CD4-positive, alpha-beta T cell treated with Interferon alpha-2 for 1 hour (primary cell): ENCODE results near the gene OR51M1.
"Not testable (repeated sequence)": the region's sequence is repeated elsewhere in the genome, so short reads cannot be mapped to it uniquely, and the experiment has no call there.

Experiments
- DNase-seq, 2 donors: peaks; one replicate each; pipeline ENCODE4 v3.0.0-alpha.2; 2020 to 2022

OR51M1 gene, protein sequence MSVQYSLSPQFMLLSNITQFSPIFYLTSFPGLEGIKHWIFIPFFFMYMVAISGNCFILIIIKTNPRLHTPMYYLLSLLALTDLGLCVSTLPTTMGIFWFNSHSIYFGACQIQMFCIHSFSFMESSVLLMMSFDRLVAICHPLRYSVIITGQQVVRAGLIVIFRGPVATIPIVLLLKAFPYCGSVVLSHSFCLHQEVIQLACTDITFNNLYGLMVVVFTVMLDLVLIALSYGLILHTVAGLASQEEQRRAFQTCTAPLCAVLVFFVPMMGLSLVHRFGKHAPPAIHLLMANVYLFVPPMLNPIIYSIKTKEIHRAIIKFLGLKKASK

DNA sequence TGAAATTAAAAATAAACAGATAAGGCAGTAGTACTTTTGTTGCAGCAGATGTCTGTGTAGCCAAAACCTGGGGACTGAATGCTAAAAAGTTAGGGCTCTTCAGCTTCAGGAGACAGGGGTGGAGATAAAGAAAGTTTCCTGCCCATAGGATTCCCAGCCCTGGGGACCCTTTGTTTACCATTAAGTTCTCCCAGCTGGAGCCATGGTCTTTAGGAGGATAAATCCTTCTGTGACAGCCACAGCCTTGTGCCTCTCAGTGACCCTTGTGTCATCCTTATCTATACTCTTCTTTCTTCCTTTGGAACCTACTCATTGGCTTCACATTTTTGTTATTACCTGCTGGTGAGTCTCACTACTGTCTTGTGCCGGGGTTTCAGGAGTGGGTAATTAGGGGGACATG, at the start of gene OR51M1:
Gene OR51M1 (plus strand): TSS at position 237 of the 400 bp plus-strand sequence. CDS start 5,587 bp downstream, outside the sequence.
- no peak for DNase-seq

DNA sequence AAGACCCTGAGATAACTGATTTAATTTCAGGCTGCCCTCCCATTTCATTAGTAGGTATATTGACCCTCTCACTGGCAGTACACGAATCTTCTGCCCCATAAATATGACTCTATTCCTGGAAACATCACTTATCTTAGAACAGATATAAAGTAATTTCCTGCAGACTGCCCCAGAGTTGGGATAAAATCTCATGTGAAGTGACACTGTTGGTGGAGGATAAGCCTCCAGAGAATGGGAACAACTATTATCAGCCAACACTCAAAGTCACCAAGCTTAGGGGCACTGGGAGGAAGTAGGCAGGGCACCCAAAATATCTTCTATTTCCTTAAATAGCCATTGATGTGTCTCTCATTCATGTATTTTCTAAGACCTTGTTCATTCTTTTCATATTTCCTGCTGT, 48.4 kb upstream of the OR51M1 start:
- DNase-seq: no peak

DNA sequence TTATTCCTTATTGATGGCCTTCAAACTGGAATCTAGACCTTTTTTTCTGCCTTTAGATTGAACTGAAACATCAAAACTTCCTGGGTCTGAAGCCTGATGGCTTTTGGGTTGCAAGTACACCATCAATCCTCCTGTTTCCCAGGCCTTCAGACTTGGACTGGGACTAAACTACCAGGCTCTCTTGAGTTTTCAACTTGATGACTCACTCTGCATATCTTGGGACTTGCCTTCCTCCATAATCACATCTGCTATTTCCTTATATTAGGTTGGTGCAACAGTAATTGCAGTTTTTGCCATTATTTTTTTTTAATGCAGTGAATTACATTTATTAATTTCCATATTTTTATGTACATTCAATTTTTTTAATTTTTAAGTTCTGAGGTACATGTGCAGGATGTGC, 47.3 kb upstream of the OR51M1 start:
- DNase-seq: no peak

DNA sequence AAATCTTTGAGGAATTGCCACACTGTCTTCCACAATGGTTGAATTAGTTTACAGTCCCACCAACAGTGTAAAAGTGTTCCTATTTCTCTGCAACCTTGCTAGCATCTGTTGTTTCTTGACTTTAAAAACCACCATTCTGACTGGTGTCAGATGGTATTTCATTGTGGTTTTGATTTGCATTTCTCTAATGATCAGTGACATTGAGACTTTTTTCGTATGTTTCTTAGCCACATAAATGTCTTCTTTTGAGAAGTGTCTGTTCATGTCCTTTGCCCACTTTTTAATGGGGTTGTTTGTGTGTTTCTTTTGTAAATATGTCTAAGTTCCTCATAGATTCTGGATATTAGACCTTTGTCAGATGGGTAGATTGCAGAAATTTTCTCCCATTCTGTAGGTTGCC, 46.4 kb upstream of the OR51M1 start:
- DNase-seq: not testable (repeated sequence)

DNA sequence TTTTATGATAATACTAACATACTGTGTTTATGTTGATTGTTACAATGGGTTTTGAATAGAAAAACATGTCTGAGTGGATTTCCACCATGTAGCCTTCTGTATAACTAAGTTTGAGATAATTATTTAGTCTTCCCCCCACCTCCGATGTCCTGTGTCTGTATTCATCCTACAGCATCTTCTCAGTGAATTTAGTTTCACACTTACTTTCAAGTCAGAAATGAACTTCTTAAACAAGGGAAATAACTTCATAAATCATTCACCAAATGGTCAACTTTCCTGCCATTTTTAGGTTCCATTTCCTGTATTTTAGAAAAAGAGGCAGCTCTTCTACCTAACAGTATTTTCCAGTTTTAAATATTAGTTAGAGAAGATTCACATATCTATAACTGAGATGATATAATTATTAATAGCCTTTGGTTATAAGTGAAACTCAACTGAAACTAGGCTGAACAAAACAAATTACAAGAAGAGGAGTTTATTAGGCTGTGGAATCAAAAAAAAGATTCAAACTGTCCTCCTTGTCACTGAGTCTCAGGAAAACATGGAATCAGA, 43.8 kb upstream of the OR51M1 start:
- DNase-seq: no peak

DNA sequence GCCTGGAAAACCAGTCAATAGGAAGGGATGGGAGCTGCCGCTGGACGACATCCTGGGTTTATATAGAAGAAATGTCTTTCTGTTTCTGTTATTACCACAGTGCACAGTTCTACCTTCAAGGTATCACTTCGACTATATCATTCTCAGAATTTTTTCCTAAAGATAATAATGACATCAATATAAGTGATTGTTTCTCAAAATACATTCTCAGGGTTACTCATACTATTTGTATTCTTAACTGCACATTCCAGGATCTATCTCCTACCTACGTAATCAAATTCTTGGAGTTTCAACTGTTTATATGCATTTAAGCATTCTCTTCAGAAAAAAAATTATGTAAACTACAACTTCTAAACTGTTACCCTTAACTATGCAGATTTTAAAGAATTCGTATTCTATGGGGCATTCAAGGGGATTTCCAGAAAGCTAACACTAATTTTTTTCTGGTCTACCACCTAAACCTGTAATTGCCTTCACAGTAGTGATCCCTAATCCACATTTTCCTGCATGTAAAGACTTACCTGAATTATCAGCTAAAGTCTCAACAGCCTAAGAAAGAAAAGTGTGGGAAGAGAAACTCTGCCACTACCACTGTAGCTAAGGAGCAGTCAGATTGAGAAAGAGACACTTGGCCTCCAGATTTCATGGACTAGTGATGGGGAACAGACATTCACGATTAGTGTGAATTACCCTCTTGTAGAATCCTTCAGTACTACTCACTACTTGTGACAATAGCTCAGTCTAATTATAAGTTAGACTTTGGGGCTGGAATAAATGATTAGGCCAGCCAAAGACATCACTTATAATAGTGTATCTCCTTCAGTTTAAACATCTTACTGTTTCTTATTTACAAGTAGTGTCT, 39.9 kb upstream of the OR51M1 start, which contains the start of gene OR51B5:
Gene OR51B5 (minus strand): TSS at position 51 of the 862 bp plus-strand sequence. CDS start 0 bp downstream, at position 51.
- no peak for DNase-seq

DNA sequence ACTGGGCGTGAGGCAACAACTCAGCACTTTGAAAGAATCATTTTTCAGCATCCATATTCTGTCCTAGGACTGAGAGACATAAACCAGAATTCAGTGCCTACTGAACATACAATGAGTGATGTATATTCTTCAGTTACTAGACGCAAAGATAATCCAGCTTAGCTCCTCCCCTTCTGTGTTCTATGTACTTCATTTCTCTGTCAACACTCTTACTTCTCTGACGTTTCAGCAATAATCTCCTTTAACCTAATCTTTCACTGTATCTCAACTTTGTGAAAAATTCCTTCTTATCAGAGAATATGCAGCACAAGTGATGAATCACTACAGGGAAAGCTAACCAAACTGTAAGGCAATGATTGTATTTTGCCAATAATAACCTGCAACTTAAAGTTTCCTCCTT, 37.8 kb upstream of the OR51M1 start:
- no peak for DNase-seq

DNA sequence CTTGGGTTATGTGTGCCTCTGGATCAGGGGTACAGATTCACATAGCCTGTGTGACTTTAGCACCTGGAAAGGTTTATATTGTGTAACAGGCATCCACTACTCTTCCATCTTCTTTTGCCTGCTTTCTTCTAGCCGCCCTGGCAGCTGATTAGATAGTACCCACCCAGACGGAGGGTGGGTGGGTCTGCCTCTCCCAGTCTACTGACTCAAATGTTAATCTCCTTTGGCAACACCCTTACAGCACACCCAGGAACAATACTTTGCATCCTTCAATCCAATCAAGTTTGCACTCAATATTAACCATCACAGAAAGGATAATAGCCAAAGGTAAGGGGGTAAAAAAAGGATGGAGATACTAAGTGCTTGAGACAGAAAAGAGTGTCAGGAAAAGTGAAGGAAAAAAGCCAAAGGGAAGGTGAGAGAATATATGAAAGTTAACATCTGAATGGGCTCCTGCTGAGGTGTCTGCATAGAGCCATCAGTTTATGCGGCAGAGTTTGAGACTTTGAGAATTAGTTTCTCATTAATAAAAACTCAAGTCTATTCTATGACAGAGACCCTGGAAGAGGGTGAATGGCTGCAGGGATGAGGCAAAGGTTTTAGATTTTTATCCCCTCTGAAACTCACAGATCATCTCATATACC, 34.9 kb upstream of the OR51M1 start:
- DNase-seq: no peak

DNA sequence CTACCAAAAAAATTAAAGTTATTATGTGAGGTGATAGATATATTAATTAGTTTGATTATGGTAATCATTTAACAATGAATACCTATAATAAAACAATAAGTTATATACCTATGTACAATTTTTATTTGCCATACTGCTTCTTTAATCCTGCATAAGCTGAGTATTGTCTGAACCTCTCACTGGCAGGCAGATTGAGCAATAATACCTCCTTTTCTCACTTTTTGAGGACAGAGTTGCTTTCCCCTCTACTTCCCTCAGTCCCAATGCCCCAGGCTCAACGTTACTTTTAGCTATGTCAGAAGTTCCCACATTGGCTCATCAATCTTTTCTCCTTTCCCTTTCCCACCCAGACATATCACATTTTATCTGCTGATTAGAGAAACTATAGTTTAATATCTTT, 34.1 kb upstream of the OR51M1 start:
- no peak for DNase-seq

DNA sequence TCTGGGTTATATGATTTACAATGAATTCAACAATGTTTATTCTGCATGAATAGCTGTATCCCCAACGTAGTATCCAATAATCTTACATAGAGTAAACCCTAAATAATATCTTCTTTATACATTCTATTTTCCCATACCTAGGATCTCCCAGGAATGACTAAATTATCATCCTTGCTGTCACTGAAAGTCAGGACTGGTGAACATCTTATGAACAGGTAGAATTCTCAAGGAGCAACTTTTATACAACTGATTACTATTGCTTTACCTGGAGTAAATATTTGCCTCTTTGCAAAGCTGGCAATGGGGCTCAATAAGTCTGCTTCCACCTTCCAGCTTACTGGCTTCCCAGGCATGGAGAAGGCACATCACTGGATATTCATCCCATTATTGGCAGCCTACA, 32.4 kb upstream of the OR51M1 start, which contains the start of gene OR51B6:
Gene OR51B6 (plus strand): TSS at position 301 of the 400 bp plus-strand sequence. CDS start 0 bp downstream, at position 301.
- no peak for DNase-seq

DNA sequence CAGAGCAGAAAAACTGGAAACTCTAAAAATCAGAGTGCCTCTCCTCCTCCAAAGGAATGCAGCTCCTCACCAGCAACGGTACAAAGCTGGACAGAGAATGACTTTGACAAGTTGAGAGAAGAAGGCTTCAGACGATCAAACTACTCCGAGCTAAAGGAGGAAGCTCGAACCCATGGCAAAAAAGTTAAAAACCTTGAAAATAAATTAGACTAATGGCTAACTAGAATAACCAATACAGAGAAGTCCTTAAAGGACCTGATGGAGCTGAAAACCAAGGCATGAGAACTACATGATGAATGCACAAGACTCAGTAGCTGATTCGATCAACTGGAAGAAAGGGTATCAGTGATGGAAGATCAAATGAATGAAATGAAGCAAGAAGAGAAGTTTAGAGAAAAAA, 27.6 kb upstream of the OR51M1 start:
- not testable (repeated sequence) for DNase-seq

DNA sequence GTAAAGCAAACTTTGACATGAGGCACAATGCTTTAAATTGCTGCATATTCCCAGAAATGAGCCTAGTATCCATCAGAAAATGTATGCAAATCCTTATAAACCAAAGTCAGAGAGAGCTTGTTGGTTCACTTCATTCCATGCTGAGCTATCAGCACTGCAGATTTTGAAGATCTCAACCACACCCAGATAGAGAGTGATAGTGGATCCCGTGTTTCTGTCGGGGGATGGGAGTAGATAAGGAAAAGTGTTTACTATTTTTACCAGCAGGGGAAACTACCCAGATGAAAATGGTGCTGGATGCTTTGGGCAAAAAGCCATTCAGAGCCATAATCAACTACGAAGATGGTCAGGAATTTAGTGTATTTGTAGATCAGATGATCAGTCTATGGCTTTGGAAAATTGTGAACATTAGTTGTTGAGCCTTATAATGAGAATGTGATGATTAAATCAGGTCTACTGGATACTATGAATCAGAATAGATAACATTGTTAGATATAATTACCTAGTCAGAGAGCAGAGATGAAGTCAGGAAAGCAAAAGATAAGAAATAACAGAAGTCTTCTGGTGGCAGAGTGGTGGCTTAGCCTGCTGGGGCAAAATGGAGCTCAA, 21.5 kb upstream of the OR51M1 start:
- no peak for DNase-seq

DNA sequence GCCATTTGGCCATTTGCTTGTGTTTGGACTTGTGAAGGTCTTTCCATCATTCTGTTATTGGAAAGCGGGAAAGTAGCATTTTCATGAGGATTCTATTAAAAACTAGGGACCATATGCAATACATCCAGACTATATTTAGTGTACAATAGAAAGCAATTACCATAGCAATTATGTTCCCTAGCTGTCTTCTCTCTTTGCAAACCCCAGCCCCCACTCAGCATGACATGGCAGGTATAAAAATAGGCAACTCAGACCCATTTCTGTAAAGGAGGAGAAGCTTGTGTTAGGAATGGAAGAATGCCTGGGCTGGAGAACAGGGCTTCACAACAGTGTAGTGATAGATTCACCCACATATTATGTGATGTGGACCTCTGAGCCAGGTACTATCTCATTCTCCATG, 19.9 kb upstream of the OR51M1 start:
- no peak for DNase-seq

DNA sequence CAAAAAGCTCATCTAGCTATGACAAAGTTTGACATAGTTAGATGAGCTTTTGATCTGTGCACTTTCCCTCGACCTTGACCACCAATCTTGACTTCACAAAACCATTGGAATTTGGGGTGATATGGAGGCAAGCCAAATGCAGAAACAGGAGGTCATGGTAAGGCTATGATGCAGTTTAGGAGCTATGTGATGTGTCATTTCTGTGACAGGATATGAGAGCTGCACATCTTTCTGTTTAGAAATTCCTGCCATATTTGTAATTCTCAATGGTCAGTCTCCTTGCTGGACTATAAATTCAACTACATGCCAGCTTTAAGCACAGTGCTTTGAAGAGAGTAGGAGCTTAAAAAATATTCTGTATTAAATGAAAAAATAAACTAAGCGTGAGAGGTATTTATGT, 19.4 kb upstream of the OR51M1 start:
- no peak for DNase-seq

DNA sequence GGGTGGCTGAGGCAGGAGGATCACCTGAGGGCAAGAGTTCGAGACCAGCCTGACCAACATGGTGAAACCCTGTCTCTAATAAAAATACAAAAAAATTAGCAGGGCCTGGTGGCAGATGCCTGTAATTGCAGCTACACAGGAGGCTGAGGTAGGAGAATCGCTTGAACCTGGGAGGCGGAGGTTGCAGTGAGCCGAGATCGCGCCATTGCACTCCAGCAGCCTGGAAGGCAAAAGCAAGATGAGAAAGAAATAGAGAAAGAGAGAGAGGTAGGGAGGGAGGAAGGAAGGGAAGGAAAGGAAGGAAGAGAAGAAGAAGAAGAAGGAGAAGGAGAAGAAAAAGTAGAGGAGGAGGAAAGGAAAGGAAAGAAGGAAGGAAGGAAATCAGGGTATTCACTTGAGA, 17.2 kb upstream of the OR51M1 start:
- DNase-seq: not testable (repeated sequence)

DNA sequence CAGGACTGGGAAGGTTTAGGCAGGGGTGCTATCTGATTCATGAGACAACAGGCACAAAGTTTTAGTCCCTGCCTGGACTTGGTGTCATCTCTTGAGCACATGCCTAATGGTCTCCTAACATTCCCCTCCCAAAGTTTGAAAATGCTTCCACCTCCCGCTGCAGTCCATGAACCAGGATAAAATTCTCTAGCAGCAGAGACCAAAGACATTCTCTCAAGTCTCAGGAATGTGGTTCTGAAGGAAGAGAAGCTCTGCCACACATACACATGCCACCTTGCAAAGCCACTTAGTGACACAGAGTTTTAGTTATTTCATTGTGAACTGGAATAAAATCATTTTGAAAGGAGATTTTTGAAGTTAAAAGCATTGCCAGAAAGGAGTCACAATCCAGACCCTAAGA, 16.8 kb upstream of the OR51M1 start:
- no peak for DNase-seq

DNA sequence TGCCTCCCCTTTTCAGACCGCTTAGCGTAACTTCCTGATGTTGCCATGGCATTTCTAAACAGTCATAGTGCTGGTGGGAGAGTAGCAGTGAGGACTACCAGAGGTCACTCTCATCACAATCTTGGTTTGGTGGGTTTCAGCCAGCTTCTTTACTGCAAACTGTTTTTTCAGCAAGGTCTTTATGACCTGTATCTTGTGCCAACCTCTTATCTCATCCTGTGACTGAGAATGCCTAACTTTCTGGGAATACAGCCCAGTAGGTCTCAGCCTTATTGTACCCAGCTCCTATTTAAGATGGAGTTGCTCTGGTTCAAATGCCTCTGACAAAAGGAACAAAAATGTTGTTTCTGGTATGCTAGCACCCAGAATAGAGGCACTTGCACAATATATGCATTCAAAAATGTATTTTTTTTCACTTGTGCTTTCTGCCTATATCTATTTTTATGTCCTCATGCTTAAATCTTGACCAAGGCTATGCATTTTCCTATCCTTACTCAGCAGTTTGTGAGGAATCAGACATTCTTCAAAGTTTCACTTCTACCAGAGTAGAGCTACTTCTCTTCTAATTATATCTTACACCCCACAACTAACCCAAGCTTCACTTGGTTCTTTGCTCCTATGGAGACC, 16.1 kb upstream of the OR51M1 start:
- DNase-seq: no peak

DNA sequence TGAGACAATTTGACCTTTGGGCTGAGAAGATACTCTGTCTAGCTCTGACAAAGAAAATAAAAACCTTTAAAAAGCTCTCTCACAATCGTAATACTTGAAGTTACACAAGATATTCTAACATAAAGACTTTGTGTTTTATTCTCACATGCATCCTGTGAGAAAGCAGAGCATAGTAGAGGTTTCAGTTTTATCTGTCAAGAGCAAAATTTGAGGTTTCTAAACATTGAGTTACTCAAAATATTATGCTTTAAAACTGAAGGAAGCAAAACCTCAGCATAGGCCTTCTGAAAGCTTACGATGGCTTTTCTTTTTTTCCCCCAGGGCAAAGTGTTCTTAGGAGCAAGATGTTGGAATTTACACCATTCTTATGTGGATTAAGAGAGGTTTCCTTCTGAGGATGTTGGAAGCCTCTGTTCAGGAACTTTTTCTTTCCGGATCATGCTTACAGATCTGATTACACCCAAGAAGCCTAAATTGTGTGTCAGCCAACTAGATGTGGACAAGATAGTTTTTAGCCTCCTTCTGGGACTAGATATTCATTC, 15.0 kb upstream of the OR51M1 start:
- DNase-seq: no peak

DNA sequence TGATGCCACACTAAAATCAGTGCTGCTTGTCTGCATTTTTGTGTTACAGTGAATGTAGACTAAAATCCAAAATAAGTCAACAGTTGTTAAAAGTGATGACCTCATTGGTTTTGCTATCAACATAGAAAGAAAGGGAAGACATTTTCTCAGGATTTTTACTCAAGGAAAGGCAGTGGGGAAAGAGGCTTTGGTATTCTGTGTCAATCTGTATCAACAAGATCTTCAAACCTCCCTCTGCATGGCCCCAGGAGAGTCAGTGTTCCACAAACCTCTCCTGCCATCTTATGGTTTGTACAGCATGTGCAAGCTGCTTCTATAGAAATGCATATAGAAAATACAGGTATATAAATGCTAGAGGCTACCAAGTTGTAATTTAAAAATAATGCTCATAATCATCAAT, 13.8 kb upstream of the OR51M1 start:
- no peak for DNase-seq

DNA sequence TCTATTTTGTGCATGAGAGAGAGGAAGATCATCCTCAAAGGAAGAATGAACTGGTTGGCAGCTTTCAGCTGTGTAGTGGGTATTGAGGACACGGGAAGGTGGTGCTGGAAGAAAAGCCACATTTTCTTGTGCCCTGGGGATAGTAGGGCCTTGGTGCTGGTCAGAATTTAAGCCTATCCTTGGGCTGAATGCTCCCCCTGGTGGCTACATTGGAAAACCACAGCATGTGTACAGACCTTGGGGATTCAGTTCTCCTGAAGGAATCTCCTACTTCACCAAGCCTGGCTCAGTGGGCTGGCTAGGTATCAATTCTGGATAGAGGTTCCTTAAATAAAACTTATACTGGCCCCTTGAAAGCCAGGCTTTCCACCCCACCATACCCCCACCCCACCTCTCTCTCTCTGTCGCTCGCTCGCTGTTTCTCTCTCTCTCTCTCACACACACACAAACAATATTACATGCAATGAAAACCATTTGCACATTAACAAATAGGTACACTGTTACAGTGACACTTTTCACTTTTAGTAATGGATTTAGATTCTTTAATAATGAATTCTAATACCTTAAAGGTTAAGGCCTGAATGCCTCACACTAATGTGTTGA, 2.8 kb upstream of the OR51M1 start:
- DNase-seq: peak in 1 of 2 donors; percentile 6

DNA sequence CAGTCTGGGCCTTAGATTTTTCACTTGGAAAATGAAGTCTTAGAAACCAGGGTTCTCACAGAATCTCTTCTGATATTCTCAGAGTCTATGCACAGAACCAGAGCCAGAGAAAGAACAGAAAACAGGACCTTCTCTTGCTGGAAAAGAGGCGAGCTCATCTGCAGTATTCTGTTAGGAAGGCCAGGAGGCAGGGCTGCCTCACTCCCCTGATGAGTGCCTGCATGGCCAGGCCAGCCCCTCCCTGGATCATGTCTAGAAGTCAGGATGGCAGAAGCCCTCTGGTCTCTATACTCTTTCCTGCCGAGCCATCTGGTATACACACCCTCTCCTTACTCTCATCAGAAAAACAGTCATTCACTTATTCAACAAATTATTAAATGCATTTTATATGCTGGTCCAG, 723 bp downstream of the OR51M1 start:
- no peak for DNase-seq
